HG03159 (cell line): ENCODE measurements around the gene CCDC134.

Source experiments
- ATAC-seq: cut with Tn5 transposase; IDR thresholded peaks from one replicate; pipeline ENCODE4 v1.9.1; 2021; ENCODE audit warnings: mild to moderate bottlenecking, moderate library complexity; ENCODE audit not compliant: unreplicated experiment

Gene CCDC134

GRCh38 chr22:41782751-41783150 lies 17.7 kb upstream of the CCDC134 start:
- ATAC-seq = no peak

DNA sequence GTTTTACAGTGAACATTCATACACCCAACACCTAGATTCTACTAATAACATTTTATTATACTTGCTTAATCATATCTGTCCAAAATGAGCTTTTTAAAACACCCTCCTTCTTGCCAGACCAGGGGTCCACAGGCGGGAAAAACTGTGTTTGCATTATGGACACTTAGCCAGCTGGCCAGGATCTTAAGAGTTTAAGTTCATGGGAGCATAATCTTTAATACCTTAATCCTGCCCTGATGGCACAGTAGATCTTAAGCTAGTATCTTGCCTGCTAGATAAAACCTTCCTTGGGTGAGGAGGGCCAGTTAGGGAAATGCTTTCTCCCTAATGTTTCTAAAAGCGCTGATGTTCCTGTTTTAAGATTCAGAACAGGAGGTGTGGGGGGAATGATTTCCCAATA lies 13.1 kb upstream of the CCDC134 start:
- no peak for ATAC-seq

DNA sequence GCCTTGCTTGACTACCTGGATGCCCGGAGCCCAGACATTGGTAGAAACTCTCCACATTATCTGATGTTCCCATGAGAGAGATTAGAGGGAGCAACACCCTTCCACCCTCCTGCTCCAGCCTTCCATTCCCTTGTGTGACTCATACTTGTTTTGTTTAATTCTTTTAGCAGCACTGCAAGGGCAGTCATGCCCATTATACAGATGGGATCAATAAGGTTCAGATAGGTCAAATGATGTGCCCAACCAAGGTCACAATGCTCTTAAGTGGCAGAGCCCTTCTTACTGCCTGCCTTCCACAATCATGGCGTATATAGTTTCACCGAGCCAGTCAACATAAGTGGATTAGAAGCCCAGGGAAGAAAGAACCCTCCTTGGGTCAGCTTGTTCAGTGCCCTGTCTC lies 6.6 kb upstream of the CCDC134 start:
- no peak for ATAC-seq

- no peak for ATAC-seq
Observed at GRCh38 chr22:41798736-41799135, 1.7 kb upstream of the CCDC134 start.

DNA sequence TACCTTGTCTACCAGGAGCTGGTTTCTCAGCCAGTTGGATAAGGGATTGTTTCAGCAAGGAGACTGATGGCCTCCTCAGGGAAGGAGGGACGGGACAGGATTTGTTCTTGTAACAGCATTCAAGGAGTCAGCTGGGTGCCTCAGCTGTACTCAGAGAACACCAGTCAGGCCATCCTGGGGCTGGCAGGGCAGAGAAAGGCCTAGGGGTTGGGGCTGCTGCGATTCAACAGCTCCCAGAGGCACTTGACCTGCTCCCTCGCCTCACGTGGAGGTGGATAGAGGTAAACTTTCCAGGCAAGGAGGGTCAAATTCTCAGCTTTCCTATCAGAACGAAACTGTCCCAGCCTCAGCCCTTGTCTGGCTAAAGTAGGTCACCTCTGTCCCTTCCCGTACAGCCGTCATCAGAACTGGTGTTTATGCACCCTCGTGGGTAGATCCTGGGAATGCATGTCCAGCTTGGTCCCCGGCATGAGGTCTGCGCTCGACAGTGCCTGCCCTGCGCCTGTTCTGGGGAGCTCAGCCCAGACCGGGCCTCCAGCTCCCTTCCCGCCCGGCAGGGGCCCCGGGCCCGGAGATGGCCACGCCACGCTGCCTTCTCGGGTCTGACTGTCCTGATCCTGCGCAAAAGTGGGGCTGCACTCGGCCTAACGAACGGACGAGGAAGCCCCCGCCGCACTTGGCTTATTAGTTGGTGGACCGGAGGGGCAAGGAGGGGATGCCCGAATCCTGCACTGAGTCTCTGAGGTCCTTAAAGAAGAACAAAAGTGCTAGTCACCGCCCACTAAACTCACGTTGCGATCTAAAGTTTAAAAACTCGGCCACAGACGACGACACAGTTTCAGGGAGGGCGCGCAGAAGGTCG lies 762 bp upstream of the CCDC134 start:
- ATAC-seq = peak; percentile 29

- ATAC-seq = no peak
Observed at GRCh38 chr22:41801147-41801819, 804 bp downstream of the CCDC134 start.

GRCh38 chr22:41801886-41802285 lies 1.4 kb downstream of the CCDC134 start:
- no peak for ATAC-seq

- no peak for ATAC-seq
Observed at GRCh38 chr22:41805639-41806038, 5.2 kb downstream of the CCDC134 start.

DNA sequence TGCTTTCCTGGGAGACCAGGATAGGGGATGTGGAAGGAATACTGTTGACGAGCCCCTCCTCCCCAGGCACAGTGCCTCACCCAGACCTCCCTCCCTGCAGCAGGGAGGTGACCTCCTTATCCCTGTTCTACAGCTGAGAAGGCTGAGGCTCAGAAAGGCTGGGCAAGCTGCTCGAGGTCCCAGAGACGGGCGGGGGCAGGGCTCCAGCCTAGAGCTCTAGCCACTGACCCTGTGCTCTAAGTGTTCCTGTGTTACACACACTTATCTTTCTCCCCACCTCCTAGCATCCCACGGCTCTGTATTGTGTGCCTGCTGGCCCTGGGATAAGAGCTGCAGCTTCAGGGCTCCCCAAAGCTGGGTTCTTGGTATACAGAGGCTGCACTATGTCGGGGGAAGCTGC lies 7.9 kb downstream of the CCDC134 start:
- no peak for ATAC-seq

- ATAC-seq = no peak
Observed at GRCh38 chr22:41810022-41810421, 9.5 kb downstream of the CCDC134 start.

DNA sequence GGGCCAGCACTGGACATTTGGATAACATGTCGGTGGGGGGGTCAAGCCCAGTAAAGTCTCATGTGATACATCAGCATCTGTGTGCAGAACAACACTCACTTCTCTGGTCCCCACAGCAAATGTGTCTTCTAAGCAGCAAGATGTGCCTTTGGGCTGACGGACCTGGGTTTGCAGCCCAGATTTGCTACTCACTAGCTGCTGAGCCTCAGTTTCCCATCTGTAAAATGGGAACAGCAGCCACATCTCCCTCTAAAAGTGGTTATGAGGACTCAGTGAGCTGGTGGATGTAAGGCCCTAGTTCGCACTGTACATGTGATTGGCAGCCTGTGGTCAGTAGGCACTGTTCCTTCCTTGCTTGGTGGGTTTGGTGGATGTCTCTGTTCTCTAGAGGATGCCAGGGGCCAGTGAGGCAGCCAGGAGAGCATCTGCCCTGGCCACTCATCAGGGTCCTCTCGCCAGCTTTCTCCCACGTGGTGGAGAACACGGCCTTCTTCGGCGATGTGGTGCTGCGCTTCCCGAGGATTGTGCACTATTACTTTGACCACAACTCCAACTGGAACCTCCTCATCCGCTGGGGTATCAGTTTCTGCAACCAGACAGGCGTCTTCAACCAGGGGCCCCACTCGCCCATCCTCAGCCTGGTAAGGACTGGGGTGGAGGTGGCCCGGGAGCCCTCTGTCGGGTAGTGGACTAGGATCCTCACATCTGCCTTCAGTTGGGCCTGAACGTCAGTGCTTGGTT lies 12.5 kb downstream of the CCDC134 start:
- no peak for ATAC-seq

DNA sequence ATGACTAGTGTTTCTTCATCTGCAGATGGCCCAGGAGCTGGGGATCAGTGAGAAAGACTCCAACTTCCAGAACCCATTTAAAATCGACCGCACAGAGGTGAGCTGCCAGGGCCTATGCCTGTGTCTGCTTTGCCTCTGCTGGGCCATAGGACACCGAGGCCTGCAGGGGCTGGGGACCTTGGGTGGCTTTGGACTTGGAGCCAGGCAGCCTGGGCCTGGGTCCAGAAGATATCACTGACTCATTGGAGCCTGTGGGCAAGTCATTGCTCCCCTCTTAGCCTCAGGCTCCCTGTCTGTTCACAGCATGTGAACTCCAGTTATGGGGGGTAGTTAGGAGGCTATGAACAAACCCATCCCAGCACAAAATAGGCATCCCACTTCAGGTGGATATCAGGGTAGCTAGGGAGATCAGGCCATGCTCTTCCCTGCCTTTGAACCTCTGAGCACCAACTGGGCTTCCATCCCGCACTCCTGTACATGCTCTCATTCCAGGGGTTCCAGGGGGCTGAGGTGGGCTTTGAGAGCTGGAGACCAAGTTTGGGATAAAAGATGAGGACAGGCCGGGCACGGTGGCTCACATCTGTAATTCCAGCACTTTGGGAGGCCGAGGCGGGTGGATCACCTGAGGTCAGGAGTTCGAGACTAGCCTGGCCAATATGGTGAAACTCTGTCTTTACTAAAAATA lies 13.4 kb downstream of the CCDC134 start:
- ATAC-seq = no peak

- ATAC-seq = no peak
Observed at GRCh38 chr22:41815716-41816115, 15.2 kb downstream of the CCDC134 start.

DNA sequence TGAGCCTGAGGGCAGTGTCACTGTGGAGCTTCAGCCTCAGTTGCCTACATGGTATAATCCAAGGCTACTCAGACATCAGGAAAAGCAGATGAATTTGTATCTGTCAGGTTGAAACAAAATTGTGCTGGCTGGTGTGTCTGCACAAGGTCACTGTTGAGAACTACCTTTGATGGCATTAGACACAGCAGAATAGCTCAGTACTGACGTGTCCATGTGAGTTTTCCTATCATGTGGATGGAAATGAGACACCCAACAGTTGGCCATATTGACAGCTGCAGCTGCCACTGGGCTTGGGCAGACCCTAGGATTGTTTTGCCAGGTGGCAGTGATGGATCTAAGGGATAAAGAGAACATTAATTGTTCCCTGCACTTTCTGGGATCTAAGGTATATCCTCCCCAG lies 15.8 kb downstream of the CCDC134 start:
- no peak for ATAC-seq

DNA sequence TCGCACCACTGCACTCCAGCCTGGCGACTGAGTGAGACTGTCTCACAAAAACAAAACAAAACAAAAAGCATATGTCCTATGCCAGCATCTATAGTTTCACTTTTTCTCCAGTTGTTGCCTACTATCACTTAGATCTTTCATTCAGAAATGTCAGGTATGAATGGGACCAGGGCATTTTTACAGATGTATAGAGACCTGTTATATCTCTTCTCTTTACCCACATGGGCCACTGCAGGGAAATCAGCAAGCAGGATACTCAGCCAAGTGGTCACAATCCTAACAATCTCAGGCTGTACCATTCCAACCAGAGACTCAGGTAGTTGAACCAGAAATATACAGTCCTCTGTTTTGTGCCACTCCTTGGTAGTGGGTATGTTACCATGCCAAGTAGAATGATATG lies 16.4 kb downstream of the CCDC134 start:
- ATAC-seq = no peak

GRCh38 chr22:41818011-41818410 lies 17.5 kb downstream of the CCDC134 start:
- no peak for ATAC-seq

GRCh38 chr22:41818596-41818995 lies 18.1 kb downstream of the CCDC134 start:
- no peak for ATAC-seq

- ATAC-seq = no peak
Observed at GRCh38 chr22:41819257-41819656, 18.8 kb downstream of the CCDC134 start.

DNA sequence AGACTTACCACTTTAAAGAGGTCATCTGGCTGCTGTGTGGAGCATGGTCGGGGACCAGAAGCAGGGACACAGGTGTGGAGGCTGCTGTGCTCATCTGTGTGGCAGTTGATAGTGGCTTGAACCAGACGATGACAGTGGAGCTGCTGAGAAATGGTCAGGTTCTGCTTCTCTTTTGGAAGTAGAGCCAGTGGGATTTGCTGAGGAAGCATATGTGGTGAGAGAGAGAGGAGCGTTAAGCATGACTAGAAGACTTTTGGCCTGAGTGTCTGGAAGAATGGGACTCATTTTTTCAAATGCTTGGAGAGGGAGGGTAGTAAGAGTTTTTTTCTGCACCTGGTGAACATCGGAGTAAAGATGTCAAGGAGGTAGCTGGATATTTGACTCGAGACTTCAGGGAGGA lies 20.0 kb downstream of the CCDC134 start:
- ATAC-seq = no peak

DNA sequence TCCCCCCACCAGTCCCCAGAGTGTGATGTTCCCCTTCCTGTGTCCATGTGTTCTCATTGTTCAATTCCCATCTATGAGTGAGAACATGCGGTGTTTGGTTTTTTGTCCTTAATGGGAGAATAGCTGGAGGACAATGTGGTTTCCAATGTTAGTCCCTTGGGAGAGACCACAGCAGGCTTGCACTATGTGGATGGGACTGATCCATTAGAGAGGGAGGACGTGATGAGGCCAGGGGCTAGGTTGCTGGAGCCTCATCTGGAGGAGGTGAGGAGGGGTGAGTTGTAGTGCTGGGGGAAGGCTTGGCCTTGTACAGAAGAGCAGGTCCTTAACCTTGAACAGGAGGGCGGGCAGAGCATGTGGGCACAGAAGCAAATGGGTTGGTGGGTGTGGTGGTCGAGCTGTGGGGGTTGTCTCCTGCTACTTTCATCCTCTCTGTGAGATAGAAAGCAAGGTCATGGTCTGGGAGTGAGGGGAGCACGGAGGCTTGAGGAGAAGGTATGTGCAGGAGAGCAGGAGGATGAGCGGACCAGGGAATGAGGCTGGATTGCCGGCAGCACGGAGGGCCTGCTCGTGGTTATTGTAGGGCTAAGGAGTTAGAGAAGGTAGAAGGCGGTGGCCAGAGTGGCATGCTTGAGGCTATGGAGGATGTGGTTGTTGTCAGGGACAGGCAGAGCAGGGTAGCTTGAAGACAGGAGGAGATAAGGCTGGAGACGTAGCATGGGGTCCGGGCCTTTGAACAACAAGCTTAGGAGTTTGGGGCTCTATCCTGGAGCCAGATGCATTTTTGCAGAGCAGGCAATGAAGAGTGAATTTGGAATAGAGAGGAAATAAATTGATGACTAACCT lies 21.2 kb downstream of the CCDC134 start:
- no peak for ATAC-seq
